Stimulated activated naive CD8-positive, alpha-beta T cell treated with anti-CD3 and anti-CD28 coated beads, Interleukin-15, Interleukin-2, amounts not matched to agents 100 U/mL and 50 U/mL, for 24 hours (primary cell): Measurements from ENCODE around the gene BCAS3.
"Not testable (repeated sequence)": the region's sequence is repeated elsewhere in the genome, so short reads cannot be mapped to it uniquely, and the experiment has no call there.

Experiments used
- ATAC-seq: fragments of 150-1000 bp; cut with Tn5 transposase; one replicate; pipeline ENCODE4 v1.10.0; 2021
- DNase-seq: peaks from one replicate; pipeline ENCODE4 v3.0.0; 2021

BCAS3 gene

DNA sequence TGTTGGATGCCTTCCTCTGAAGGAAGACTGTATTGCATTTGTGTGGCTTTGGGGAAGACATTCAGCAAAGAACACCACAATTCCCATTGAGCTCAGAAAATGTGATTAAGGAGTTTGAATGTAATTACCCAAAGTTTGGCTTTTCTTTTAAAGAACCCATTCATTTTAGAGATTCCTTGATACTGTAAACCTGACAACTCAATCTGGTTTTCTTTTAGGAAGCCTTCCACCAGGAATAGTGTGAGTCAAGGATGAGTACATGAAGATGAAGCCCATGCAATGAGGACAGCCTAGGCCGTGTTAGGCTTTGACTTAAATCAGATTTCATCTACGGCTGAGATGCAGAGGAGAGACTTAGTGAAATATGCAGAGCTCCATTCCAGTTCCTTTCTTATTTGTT is 450.3 kb downstream of the BCAS3 start:
- no peak for DNase-seq
- no peak for ATAC-seq

- ATAC-seq: no peak
- DNase-seq: no peak
These were observed 451.0 kb downstream of the BCAS3 start for GRCh38 chr17:61128661-61129115.

DNA sequence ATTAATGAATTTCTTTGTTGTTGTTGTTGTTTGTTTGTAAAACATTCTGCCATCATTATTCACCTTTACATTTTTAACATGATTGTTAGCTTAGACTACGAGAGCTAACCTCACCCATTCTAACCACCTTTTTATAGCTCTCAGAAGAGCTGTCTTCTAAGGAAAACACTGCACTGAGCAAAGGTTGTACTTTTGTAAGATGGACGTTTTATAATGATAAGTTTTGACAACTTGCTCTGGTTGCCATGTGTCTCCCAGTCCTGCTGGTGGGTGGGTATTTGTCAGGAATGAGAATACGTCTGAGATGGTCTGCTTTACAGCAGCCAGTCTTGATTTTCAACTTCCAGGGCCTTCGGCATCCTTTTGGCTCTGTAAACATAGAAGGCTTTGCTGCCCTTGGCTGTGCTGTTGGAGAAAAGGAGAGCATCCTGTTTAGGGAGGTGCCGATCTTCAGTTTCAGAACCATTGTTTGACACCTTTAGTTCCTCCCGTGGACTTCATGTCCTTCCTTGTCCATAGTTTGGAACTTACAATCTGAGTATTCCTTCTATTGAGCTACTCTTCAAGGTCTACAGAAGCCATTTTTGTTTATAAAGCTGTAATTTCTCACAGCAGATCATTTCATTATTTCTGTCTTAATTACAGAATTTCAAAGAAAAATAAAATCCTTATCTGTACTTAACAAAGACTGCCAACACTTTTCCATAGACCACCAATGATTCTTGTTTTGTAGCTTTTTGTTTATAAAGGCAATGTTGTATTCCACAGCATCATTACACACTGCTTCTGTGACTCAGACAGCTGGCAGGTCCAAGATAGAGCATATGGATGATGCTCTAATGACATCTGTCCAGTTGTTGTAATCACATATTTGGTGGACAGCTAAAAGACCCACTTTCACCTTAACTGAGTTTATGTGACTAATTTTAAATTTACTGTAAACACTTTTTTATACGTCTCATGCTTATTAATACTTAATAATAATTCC is 451.9 kb downstream of the BCAS3 start:
- ATAC-seq: no peak
- no peak for DNase-seq

DNA sequence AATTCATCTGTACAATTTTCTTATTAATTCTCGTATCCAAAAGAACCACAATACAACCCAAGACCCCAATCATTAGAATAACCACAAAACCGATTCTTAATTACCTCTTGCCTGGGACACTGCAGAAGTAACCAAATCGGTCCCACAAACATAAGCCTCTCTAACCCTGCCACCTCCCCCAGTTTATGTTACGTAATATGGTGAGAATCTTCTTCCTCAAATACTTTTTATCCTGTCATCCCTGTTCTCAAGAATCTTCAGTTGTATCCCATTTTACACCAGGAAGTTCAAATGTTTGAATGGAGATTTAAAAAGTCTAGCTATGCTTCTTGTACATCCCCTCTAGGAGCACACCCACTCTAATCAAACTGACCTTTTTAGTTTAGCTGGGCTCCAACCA is 452.7 kb downstream of the BCAS3 start:
- DNase-seq (no peak), ATAC-seq (no peak)

- ATAC-seq (no peak), DNase-seq (no peak)
These were observed 453.9 kb downstream of the BCAS3 start for GRCh38 chr17:61131585-61131984.

- ATAC-seq: no peak
- no peak for DNase-seq
These were observed 454.9 kb downstream of the BCAS3 start for GRCh38 chr17:61132524-61132923.

- no peak for ATAC-seq
- DNase-seq: no peak
These were observed 456.2 kb downstream of the BCAS3 start for GRCh38 chr17:61133853-61134252.

- ATAC-seq: no peak
- DNase-seq: no peak
These were observed 457.0 kb downstream of the BCAS3 start for GRCh38 chr17:61134551-61135235.

DNA sequence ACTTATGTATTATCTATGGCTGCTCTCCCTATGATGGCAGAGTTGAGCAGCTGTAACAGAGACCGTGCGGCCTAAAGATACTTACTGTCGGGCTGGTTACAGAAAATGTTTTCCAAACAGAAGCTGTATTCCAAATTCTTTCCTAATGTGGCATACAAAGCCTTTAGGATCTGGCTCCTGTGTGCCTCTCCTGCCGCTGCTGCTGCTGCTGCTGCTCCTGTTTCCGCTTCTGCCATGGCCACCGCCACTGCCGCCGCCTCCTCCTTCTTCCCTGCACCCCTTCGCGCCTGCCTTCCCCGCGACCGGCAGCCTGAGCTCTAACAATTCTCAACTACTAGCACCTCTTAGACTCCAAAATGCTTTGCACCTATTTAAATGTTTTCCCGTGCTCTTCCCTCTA is 458.1 kb downstream of the BCAS3 start:
- no peak for DNase-seq
- ATAC-seq: no peak

DNA sequence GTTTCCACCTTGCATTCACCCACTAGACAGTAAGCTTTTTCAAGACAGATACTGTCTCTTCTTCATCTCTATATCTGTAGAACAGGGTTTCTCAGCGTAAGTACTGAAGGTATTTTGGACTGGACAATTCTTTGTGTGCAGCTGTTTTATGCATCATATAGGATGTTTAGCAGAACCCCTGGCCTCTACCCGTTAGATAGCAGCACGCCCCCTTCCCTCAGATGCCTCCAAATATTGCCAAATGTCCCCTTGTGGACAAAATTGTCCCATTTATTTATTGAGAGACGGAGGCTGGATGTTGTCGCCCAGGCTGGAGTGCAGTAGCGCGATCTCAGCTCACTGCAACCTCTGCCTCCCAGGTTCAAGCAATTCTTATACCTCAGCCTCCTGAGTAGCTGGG is 458.6 kb downstream of the BCAS3 start:
- ATAC-seq (no peak), DNase-seq (no peak)

DNA sequence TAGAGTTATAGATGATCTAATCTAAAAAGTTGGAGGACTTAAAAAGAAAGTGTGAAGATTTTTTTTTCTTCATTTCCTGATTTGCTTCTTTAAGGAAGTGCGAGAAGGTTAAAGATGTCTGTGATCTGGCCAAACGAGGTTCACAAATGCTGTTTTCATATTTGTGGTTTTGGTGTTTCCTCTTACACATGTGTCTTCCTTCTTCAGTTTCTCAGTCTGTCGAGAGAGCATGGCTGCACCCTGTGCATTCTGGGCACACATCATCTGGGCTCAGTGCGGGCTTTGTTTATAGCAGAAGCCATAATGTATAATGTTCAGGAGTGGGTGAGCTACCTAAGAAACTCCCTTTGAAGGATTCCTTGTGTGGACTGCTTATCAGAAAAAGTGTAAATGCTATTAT is 461.6 kb downstream of the BCAS3 start:
- DNase-seq (peak; percentile 48), ATAC-seq (peak; percentile 89)

- no peak for DNase-seq
- no peak for ATAC-seq
These were observed 462.6 kb downstream of the BCAS3 start for GRCh38 chr17:61140081-61140786.

DNA sequence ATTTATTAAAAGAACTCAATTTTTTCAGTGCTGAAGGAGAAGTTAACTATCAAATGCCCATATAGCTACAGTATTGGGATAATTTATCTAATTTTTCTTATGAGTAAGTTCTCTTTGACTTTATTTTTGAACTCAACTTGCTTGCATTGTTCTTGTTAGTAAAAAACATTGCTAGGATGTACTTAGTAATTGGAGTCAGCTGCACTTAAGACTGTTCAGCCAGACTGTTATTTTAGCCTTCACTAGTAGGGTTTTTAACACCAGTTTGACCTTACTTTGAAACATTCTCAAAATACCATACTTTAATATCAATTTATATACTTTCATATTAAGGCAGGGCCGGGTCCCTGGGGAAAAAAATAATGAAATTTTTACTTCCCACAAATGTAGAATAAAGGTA is 465.4 kb downstream of the BCAS3 start:
- ATAC-seq (no peak), DNase-seq (no peak)

DNA sequence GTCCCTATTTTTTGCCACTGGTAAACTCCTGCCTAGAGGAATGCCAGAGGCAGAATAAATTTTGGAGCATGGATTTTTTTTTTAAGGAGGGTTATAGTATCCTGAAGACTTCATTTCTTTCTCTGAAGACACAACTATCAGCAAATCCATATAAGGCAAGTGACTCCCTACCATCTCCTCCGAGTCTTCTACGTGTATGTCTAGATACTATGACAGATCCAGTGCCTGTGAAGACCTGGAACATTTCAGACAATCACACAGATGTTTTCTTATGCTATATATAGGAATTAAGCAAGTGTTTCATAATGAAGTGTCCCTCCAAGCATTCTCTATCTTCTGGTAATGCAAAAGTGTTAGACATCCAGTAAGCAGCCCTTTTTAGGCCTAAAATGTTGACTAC is 466.5 kb downstream of the BCAS3 start:
- no peak for DNase-seq
- ATAC-seq: no peak

DNA sequence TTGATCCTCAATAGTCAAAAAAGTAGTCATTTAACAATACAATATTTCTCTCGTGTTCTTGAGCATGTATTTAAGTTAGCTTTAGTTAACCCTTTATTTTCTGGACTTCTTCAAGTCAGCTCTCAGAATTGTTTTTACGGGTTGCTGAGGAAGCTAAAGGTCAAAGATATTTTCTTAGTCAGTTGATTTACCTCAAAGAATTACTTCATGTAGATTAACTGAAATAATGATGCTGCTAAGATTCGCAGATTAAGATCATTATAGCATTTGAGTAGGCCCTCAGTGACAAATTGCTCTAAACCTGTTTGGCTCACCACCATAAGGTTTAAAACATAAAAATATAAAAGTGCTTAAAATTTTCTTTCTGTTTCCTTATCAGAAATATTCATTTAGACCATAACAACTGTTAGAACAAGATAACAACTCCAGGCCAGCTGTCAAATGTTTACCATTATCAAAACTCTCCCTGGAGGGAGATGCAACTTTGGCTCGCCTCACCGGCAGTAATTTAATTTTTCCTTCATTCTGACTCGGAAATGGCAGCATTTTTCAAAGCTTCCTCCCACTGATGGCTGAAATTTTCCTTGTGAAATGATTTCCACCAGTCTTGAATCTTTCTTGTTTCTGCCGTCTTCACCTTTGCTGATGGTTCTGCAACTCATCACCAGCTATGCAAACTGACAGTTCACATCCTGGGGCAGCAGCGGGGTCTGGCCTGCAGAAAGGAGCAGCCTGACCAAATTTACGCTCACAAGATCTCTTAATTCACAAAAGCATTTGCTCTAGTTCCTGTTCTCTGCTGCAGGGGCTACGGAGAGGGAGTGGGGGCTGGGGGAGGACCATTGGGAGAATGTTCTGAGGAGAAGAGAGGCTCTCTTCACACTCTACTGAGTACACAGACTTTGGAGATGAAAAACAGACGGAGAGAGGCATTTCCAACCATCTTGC is 467.2 kb downstream of the BCAS3 start:
- no peak for ATAC-seq
- no peak for DNase-seq

DNA sequence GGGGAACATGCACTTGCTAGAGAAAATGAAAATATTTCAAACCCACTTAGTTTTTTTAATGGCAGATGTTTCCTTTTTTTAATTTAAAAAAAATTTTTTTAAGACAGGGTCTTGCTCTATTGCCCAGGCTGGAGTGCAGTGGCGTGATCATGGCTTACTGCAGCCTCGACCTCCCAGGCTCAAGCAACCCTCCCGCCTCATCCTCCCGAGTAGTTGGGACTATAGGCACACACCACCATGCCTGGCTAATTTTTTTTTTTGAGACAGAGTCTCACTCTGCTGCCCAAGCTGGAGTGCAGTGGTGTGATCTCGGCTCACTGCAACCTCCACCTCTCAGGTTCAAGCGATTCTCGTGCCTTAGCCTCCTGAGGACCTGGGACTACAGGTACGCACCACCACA is 469.2 kb downstream of the BCAS3 start:
- not testable (repeated sequence) for ATAC-seq, DNase-seq

GRCh38 chr17:61149106-61149825 is 471.6 kb downstream of the BCAS3 start:
- ATAC-seq: no peak

DNA sequence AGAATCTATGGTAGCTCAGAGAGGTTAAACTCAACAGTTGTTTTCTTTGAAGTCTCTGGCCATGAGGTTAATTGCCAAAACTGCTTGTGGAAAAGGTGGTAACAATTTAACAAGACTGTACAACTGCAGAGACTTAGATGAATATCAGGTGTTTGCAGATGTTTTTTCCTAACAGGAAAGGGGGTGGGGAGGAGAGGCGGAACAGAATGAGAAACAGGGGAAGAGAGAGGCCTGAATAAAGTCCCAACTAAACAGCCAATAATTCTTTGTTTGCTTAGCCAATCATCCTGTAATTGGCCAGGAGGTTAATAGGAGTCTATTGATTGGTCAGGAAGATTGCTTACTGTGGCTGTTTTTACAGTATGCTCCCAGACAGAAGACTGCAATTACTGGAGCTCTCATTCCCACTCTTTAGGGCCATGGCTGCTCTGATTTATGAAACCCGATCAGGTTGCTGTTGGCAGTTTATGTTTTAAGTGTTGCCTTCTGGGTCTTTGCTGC is 472.3 kb downstream of the BCAS3 start:
- ATAC-seq (no peak), DNase-seq (no peak)

More at GRCh38 chr17:61149106-61149825, 471.6 kb downstream of the BCAS3 start:
- DNase-seq: no peak

- ATAC-seq: no peak
- DNase-seq: no peak
These were observed 473.1 kb downstream of the BCAS3 start for GRCh38 chr17:61150686-61151299.

DNA sequence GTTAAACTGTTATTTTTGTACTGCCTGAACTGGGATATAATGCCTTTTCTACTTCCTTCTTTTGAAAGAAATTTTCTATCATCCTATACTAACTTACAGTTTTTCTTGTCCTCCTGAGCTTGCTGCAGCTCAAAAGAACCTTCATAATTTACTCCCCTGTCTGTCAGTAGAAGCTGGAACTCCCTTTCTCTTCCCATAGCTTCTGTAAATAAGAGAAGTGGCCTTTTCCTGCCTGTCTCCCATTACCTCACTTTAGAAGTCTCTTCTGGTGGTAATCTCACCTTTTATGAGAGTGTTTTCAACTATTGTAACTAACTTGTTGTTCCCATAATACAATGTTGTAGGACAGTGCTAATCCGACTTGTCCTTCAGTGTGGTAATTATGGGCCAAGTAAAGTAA is 475.2 kb downstream of the BCAS3 start:
- ATAC-seq (no peak), DNase-seq (no peak)
